GM12878 (cell line): ENCODE measurements around the gene IL32. TPM values are rescaled to one million over a fixed set of nuclear protein-coding genes. Genes with fewer than 3 reads are reported as not detected.

ENCODE experiments used
- ATAC-seq: fragments of 200-7000 bp; cut with Tn5 transposase; 3 replicates; pipeline ENCODE4 v1.9.1; 2020; ENCODE audit warnings: mild to moderate bottlenecking, moderate library complexity
- BruUV-seq: library from RNA; stranded (reverse); fragments of 400-500 nt; replicated peaks from 2 replicates; lab custom pipeline; 2021; lab: Mats Ljungman, UMichigan
- CTCF ChIA-PET: fragments of 300-600 bp; sonication (Branson Sonifier 250); formaldehyde crosslinking; extraction: SDS; loops from one replicate; lab custom pipeline; 2021; ENCODE audit warnings: inconsistent platforms; lab: Yijun Ruan, JAX
- POLR2A ChIA-PET: fragments of 350-600 bp; formaldehyde crosslinking; extraction: SDS; loops from one replicate; lab custom pipeline; 2021; ENCODE audit warnings: inconsistent platforms; lab: Charles Lee
- RAD21 ChIA-PET: fragments of 300-600 bp; sonication (Branson Sonifier 250); formaldehyde crosslinking; loops from one replicate; lab custom pipeline; 2023; ENCODE audit warnings: antibody characterized with exemption; ENCODE audit not compliant: unreplicated experiment; lab: Charles Lee
- SMC1A ChIA-PET: fragments of 300-600 bp; sonication (Branson Sonifier 250); formaldehyde crosslinking; loops from one replicate; lab custom pipeline; 2023; ENCODE audit not compliant: unreplicated experiment, uncharacterized antibody; lab: Charles Lee
- DNase-seq: peaks from one replicate; pipeline ENCODE4 v3.0.0-alpha.2; 2011; ENCODE audit warnings: low read depth, low spot score
- FAIRE-seq: peaks from 3 replicates; lab custom pipeline; 2011; peaks lifted over from hg19 to GRCh38; lab: Jason Lieb, UNC
- H2AFZ ChIP-seq: 2 replicates; pipeline ENCODE4 v1.6.0; 2011; ENCODE audit warnings: low read depth, low read length, control low read depth; ENCODE audit not compliant: control insufficient read depth
- H3K27ac ChIP-seq: 2 replicates; pipeline ENCODE4 v1.5.1; 2011; ENCODE audit warnings: control low read depth; ENCODE audit not compliant: control insufficient read depth, insufficient read depth
- H3K27me3 ChIP-seq, 2 experiments: replicated peaks in 1 of 2; 2 replicates each; pipeline versions ENCODE4 v1.6.0 to v1.6.1; 2011; ENCODE audit warnings: low read length in 1 of 2; ENCODE audit not compliant: control insufficient read depth in 2 of 2, insufficient read depth in 2 of 2
- H3K36me3 ChIP-seq, 2 experiments: 2 replicates each; pipeline ENCODE4 v1.5.1; 2011; ENCODE audit warnings: low read length in 1 of 2; ENCODE audit not compliant: control insufficient read depth in 2 of 2, insufficient read depth in 2 of 2
- H3K4me1 ChIP-seq: 2 replicates; pipeline ENCODE4 v1.6.1; 2011; ENCODE audit warnings: mild to moderate bottlenecking, low read length, moderate library complexity, mixed read lengths; ENCODE audit not compliant: control insufficient read depth, insufficient read depth
- H3K4me2 ChIP-seq: 2 replicates; pipeline ENCODE4 v1.6.0; 2011; ENCODE audit warnings: control low read depth; ENCODE audit not compliant: control insufficient read depth, insufficient read depth
- H3K4me3 ChIP-seq: fragments of 200-600 bp; sonication (generic); 2 replicates; pipeline ENCODE4 v1.5.1; 2016
- H3K79me2 ChIP-seq: 2 replicates; pipeline ENCODE4 v1.6.0; 2011; ENCODE audit warnings: low read length; ENCODE audit not compliant: control insufficient read depth, insufficient read depth
- H3K9ac ChIP-seq: 2 replicates; pipeline ENCODE4 v1.8.0; 2011; ENCODE audit warnings: low read length, control low read depth, mixed read lengths; ENCODE audit not compliant: control insufficient read depth, insufficient read depth
- H3K9me3 ChIP-seq: replicated peaks from 3 replicates; pipeline ENCODE4 v1.5.1; 2011; ENCODE audit warnings: mild to moderate bottlenecking, low read length; ENCODE audit not compliant: control insufficient read depth, insufficient read depth
- H4K20me1 ChIP-seq: 2 replicates; pipeline ENCODE4 v1.6.0; 2011; ENCODE audit not compliant: control insufficient read depth, insufficient read depth
- BCL3 ChIP-seq: IDR thresholded peaks from 2 replicates; pipeline ENCODE4 v1.6.1; 2011; ENCODE audit warnings: borderline replicate concordance, low read depth, mild to moderate bottlenecking, moderate library complexity, low read length; ENCODE audit not compliant: insufficient read depth, poor library complexity, severe bottlenecking
- EZH2 ChIP-seq: IDR thresholded peaks from 2 replicates; pipeline ENCODE4 v1.6.1; 2012; ENCODE audit warnings: low read depth, mild to moderate bottlenecking, control low read depth, inconsistent platforms, low read length, borderline replicate concordance; ENCODE audit not compliant: control insufficient read depth
- KDM1A ChIP-seq: fragments of 200-600 bp; sonication (generic); IDR thresholded peaks from 2 replicates; pipeline ENCODE4 v1.6.1; 2016; ENCODE audit warnings: borderline replicate concordance
- MAX ChIP-seq: IDR thresholded peaks from 2 replicates; pipeline ENCODE4 v1.6.1; 2012; ENCODE audit warnings: low read depth, low read length, improper control_type of control experiment
- MYB ChIP-seq: fragments of 150-350 bp; IDR thresholded peaks from 2 replicates; pipeline ENCODE4 v1.6.1; 2014; ENCODE audit warnings: mild to moderate bottlenecking, low read depth, low read length, borderline replicate concordance
- PAX5 ChIP-seq: IDR thresholded peaks from 2 replicates; pipeline ENCODE4 v1.6.1; 2011; ENCODE audit warnings: low read depth, low read length, borderline replicate concordance
- WGBS: methylation state at CpG from one replicate; pipeline ENCODE4 v1.1.6; 2016; ENCODE audit warnings: low lambda C conversion rate; ENCODE audit not compliant: insufficient replicate concordance, insufficient coverage; ENCODE audit errors: missing lambda C conversion rate; 5-methylcytosine and 5-hydroxymethylcytosine counted together
- in situ Hi-C: fragments of 300-500 bp; cut with MboI; formaldehyde crosslinking; loops from 9 replicates; pipeline ENCODE4 v1.14.3; 2018; ENCODE audit warnings: mixed read lengths
- intact Hi-C: fragments of 100-400 bp; cut with micrococcal nuclease; formaldehyde crosslinking; loops from one replicate; pipeline ENCODE4 v1.14.2; 2022; ENCODE audit not compliant: unreplicated experiment
- polyA plus RNA-seq, 11 experiments: library from polyadenylated mRNA; depleted of rRNA in 4 of 11; unstranded in 6 of 11; stranded (reverse) in 5 of 11; fragments of >200 nt; fragmentation: Nextera tagmentation in 4 of 11; fragmentation: Illumina TruSeq in 1 of 11; extraction: Ambion mirVana in 4 of 11; extraction: Trizol in 1 of 11; gene quantifications; 1 replicate in 1 of 11; 2 replicates in 10 of 11; pipeline versions ENCODE4 v1.2.1 to v1.2.3, GENCODE V29; 2011 to 2016; ENCODE audit warnings: inconsistent platforms in 2 of 11, missing spikeins in 2 of 11, low read depth in 1 of 11
- total RNA-seq, 4 experiments: library from RNA; depleted of rRNA in 3 of 4; stranded (reverse); fragments of >200 nt in 3 of 4; fragmentation: Illumina TruSeq in 1 of 4; extraction: Trizol in 1 of 4; gene quantifications; 2 replicates each; pipeline versions ENCODE4 v1.2.1 to v1.2.3, GENCODE V29; 2013 to 2021
- TF ChIP-seq, protein P1 (sequence below): fragments of 450-650 bp; IDR thresholded peaks from 2 replicates; pipeline ENCODE4 v1.6.1; 2017; ENCODE audit warnings: mild to moderate bottlenecking, moderate library complexity
- TF ChIP-seq, protein P2 (sequence below): IDR thresholded peaks from 2 replicates; pipeline ENCODE4 v1.6.1; 2011; ENCODE audit warnings: mild to moderate bottlenecking, low read depth, low read length, moderate library complexity; ENCODE audit not compliant: insufficient replicate concordance
- TF ChIP-seq, protein P3 (sequence below): IDR thresholded peaks from 2 replicates; pipeline ENCODE4 v1.6.1; 2011; ENCODE audit warnings: low read depth, mild to moderate bottlenecking, low read length, moderate library complexity, borderline replicate concordance; ENCODE audit errors: extremely low read depth
- TF ChIP-seq, protein P4 (sequence below): fragments of 450-650 bp; IDR thresholded peaks from 2 replicates; pipeline ENCODE4 v1.6.1; 2018; ENCODE audit warnings: mild to moderate bottlenecking, low read depth, moderate library complexity; ENCODE audit not compliant: partially characterized antibody

IL32 gene
- total and polyA plus RNA-seq, 10 of the 15 experiments (the other 5 are each of a cell fraction or from before 2014, with no cell fraction given): 27.0 to 122 (median 55.8) TPM

GRCh38 chr16:3106205-3106928 is 40.9 kb downstream of the IL32 start:
- 1% methylated on average over 57 of the region's 74 CpGs for WGBS
- Histone ChIP-seq H3K79me2 (no peaks in the 10 kb centered on the region), H3K4me1 (peaks cover 10% of the 10 kb centered on the region), H3K27me3 (no peaks in the 10 kb centered on the region), H3K9ac (peak overlapping the region; percentile 87), H3K4me2 (peak overlapping the region; percentile 82), H2AFZ (peak overlapping the region; percentile 89), H3K9me3 (no peaks in the 10 kb centered on the region), H3K27ac (peak overlapping the region; percentile 74), H4K20me1 (no peaks in the 10 kb centered on the region), H3K36me3 (no peaks in the 10 kb centered on the region), H3K4me3 (peak overlapping the region; percentile 78)
- ChIA-PET SMC1A (interaction anchor here (1.1 to 1.3 kb wide), 4 partner anchors 10 to 28 kb away, joined by 3 to 4 read pairs (median 4); partner anchors contain the start of gene ZNF213), RAD21 (interaction anchor here (0.9 to 2.4 kb wide), 4 partner anchors 19 to 41 kb away, joined by 3 to 15 read pairs (median 6); partner anchors contain the start of genes IL32 and ZNF213), CTCF (interaction anchor here (0.9 to 21.2 kb wide), 4 partner anchors 22 to 79 kb away, joined by 3 to 396 read pairs (median 4); no protein-coding TSS in a partner anchor), POLR2A (interaction anchor here (0.6 to 2.0 kb wide), 8 partner anchors 9 to 157 kb away, joined by 3 to 13 read pairs (median 6); partner anchors contain the start of gene ZNF213)
- intact Hi-C loops: no loop called here
- ATAC-seq: peak; percentile 95
- no TSS peak for BruUV-seq
- DNase-seq: no peak
- in situ Hi-C loops: no loop called here
- peak; percentile 78 for FAIRE-seq
- TF ChIP-seq, protein P1, sequence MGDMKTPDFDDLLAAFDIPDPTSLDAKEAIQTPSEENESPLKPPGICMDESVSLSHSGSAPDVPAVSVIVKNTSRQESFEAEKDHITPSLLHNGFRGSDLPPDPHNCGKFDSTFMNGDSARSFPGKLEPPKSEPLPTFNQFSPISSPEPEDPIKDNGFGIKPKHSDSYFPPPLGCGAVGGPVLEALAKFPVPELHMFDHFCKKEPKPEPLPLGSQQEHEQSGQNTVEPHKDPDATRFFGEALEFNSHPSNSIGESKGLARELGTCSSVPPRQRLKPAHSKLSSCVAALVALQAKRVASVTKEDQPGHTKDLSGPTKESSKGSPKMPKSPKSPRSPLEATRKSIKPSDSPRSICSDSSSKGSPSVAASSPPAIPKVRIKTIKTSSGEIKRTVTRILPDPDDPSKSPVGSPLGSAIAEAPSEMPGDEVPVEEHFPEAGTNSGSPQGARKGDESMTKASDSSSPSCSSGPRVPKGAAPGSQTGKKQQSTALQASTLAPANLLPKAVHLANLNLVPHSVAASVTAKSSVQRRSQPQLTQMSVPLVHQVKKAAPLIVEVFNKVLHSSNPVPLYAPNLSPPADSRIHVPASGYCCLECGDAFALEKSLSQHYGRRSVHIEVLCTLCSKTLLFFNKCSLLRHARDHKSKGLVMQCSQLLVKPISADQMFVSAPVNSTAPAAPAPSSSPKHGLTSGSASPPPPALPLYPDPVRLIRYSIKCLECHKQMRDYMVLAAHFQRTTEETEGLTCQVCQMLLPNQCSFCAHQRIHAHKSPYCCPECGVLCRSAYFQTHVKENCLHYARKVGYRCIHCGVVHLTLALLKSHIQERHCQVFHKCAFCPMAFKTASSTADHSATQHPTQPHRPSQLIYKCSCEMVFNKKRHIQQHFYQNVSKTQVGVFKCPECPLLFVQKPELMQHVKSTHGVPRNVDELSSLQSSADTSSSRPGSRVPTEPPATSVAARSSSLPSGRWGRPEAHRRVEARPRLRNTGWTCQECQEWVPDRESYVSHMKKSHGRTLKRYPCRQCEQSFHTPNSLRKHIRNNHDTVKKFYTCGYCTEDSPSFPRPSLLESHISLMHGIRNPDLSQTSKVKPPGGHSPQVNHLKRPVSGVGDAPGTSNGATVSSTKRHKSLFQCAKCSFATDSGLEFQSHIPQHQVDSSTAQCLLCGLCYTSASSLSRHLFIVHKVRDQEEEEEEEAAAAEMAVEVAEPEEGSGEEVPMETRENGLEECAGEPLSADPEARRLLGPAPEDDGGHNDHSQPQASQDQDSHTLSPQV: no peak
- TF ChIP-seq BCL3 (no peak), MAX (no peak), MYB (no peak), EZH2 (no peak), KDM1A (no peak), PAX5 (no peak)
- TF ChIP-seq, protein P2, sequence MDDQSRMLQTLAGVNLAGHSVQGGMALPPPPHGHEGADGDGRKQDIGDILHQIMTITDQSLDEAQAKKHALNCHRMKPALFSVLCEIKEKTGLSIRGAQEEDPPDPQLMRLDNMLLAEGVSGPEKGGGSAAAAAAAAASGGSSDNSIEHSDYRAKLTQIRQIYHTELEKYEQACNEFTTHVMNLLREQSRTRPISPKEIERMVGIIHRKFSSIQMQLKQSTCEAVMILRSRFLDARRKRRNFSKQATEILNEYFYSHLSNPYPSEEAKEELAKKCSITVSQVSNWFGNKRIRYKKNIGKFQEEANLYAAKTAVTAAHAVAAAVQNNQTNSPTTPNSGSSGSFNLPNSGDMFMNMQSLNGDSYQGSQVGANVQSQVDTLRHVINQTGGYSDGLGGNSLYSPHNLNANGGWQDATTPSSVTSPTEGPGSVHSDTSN: no peak
- TF ChIP-seq, protein P3, sequence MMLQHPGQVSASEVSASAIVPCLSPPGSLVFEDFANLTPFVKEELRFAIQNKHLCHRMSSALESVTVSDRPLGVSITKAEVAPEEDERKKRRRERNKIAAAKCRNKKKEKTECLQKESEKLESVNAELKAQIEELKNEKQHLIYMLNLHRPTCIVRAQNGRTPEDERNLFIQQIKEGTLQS: no peak
- TF ChIP-seq, protein P4, sequence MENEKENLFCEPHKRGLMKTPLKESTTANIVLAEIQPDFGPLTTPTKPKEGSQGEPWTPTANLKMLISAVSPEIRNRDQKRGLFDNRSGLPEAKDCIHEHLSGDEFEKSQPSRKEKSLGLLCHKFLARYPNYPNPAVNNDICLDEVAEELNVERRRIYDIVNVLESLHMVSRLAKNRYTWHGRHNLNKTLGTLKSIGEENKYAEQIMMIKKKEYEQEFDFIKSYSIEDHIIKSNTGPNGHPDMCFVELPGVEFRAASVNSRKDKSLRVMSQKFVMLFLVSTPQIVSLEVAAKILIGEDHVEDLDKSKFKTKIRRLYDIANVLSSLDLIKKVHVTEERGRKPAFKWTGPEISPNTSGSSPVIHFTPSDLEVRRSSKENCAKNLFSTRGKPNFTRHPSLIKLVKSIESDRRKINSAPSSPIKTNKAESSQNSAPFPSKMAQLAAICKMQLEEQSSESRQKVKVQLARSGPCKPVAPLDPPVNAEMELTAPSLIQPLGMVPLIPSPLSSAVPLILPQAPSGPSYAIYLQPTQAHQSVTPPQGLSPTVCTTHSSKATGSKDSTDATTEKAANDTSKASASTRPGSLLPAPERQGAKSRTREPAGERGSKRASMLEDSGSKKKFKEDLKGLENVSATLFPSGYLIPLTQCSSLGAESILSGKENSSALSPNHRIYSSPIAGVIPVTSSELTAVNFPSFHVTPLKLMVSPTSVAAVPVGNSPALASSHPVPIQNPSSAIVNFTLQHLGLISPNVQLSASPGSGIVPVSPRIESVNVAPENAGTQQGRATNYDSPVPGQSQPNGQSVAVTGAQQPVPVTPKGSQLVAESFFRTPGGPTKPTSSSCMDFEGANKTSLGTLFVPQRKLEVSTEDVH: no peak
